WTC11 (cell line): ENCODE measurements around the gene LOXL1. TPM values are rescaled to one million over a fixed set of nuclear protein-coding genes. Genes with fewer than 3 reads are reported as not detected.

Source experiments
- ATAC-seq: fragments of 200-7000 bp; cut with Tn5 transposase; 2 replicates; pipeline ENCODE4 v1.10.0; 2021; ENCODE audit warnings: mild to moderate bottlenecking, moderate library complexity
- CTCF ChIA-PET: fragments of 300-600 bp; sonication (Branson Sonifier 250); formaldehyde crosslinking; loops from one replicate; lab custom pipeline; 2021; ENCODE audit warnings: antibody characterized with exemption; lab: Charles Lee
- POLR2A ChIA-PET: fragments of 350-600 bp; sonication (Branson Sonifier 250); formaldehyde crosslinking; loops from one replicate; lab custom pipeline; 2021; ENCODE audit warnings: antibody characterized with exemption; lab: Charles Lee
- DNase-seq: peaks from one replicate; pipeline ENCODE4 v3.0.0; 2021; ENCODE audit warnings: low spot score
- H3K27ac Mint-ChIP-seq: 2 replicates; pipeline ENCODE4 v1.8.0; 2021; ENCODE audit warnings: mixed read lengths
- H3K27me3 Mint-ChIP-seq: 2 replicates; pipeline ENCODE4 v1.8.0; 2021; ENCODE audit warnings: low read depth, mild to moderate bottlenecking, moderate library complexity, mixed read lengths
- H3K36me3 Mint-ChIP-seq: 2 replicates; pipeline ENCODE4 v1.8.0; 2021; ENCODE audit warnings: mixed read lengths
- H3K4me1 Mint-ChIP-seq: 2 replicates; pipeline ENCODE4 v1.8.0; 2022; ENCODE audit warnings: mixed read lengths
- H3K4me3 Mint-ChIP-seq: 2 replicates; pipeline ENCODE4 v1.8.0; 2021; ENCODE audit warnings: mild to moderate bottlenecking, moderate library complexity, mixed read lengths
- H3K9me3 Mint-ChIP-seq: 2 replicates; pipeline ENCODE4 v1.8.0; 2021; ENCODE audit warnings: mixed read lengths
- CREB1 ChIP-seq: sonication (generic); formaldehyde crosslinking; IDR thresholded peaks from 2 replicates; pipeline ENCODE4 v1.8.0; 2023; ENCODE audit warnings: mild to moderate bottlenecking, missing genetic modification reagents
- OVOL2 ChIP-seq: fragments of 250-450 bp; sonication (Bioruptor Pico); IDR thresholded peaks from 2 replicates; pipeline ENCODE4 v1.9.0; 2021; ENCODE audit warnings: mild to moderate bottlenecking, borderline replicate concordance
- SP1 ChIP-seq: sonication (generic); formaldehyde crosslinking; conservative IDR thresholded peaks from 2 replicates; pipeline ENCODE4 v1.8.1; 2022; ENCODE audit warnings: missing genetic modification reagents
- ZNF121 ChIP-seq: sonication (generic); formaldehyde crosslinking; IDR thresholded peaks from 2 replicates; pipeline ENCODE4 v1.8.0; 2023; ENCODE audit warnings: missing genetic modification reagents
- ZNF423 ChIP-seq: fragments of 250-450 bp; sonication (Bioruptor Pico); IDR thresholded peaks from 2 replicates; pipeline ENCODE4 v2.1.2; 2022; ENCODE audit warnings: mild to moderate bottlenecking, moderate library complexity
- total RNA-seq: library from RNA; stranded (reverse); gene quantifications from 3 replicates; pipeline ENCODE4 v1.2.3, GENCODE V29; 2021
- TF ChIP-seq, protein P1 (sequence below): sonication (generic); formaldehyde crosslinking; conservative IDR thresholded peaks from 2 replicates; pipeline ENCODE4 v1.8.1; 2022; ENCODE audit warnings: mild to moderate bottlenecking, missing genetic modification reagents
- TF ChIP-seq, protein P2 (sequence below): fragments of 250-450 bp; sonication (Bioruptor Pico); IDR thresholded peaks from 2 replicates; pipeline ENCODE4 v1.9.0; 2021; ENCODE audit warnings: moderate library complexity, mild to moderate bottlenecking, inconsistent platforms, borderline replicate concordance
- TF ChIP-seq, protein P3 (sequence below): sonication (generic); formaldehyde crosslinking; IDR thresholded peaks from 2 replicates; pipeline ENCODE4 v1.8.0; 2023; ENCODE audit warnings: missing genetic modification reagents, mild to moderate bottlenecking, borderline replicate concordance
- TF ChIP-seq, protein P4 (sequence below): sonication (generic); formaldehyde crosslinking; IDR thresholded peaks from 2 replicates; pipeline ENCODE4 v1.8.1; 2023; ENCODE audit warnings: mild to moderate bottlenecking, moderate library complexity, missing genetic modification reagents
- TF ChIP-seq, protein P5 (sequence below): sonication (generic); formaldehyde crosslinking; conservative IDR thresholded peaks from 2 replicates; pipeline ENCODE4 v1.8.1; 2023; ENCODE audit warnings: mild to moderate bottlenecking, low read depth, missing genetic modification reagents, moderate library complexity
- TF ChIP-seq, protein P6 (sequence below): sonication (generic); formaldehyde crosslinking; IDR thresholded peaks from 2 replicates; pipeline ENCODE4 v1.8.1; 2023; ENCODE audit warnings: mild to moderate bottlenecking, missing genetic modification reagents
- TF ChIP-seq, protein P7 (sequence below): fragments of 250-450 bp; sonication (Bioruptor Pico); IDR thresholded peaks from 2 replicates; pipeline ENCODE4 v1.9.0; 2021; ENCODE audit warnings: mild to moderate bottlenecking, borderline replicate concordance
- TF ChIP-seq, protein P8 (sequence below): fragments of 200-600 bp; IDR thresholded peaks from 2 replicates; pipeline ENCODE4 v1.8.0; 2022; ENCODE audit warnings: antibody characterized with exemption

Gene LOXL1
- total RNA-seq, 1 experiment from 2014 or later = 10.6 TPM

DNA sequence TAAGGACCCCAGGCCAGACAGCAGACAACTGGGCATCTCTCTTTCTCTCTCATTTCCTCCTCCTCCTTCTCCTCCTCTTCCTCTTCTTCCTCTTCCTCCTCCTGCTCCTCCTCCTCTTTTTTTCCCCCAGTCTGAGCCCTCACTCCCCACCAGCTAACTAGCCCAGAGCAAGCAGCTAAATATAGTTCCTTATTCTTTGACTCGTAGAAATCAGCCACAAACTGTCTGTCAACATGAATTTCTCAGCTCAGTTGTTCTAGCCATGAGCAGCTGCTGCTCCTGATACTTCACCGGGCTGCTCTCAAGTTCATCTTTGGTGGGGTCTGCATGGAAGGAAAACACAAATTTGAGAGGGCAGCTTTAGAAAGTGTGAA is 19.2 kb upstream of the LOXL1 start (continued):
- TF ChIP-seq, protein P1, sequence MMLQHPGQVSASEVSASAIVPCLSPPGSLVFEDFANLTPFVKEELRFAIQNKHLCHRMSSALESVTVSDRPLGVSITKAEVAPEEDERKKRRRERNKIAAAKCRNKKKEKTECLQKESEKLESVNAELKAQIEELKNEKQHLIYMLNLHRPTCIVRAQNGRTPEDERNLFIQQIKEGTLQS (CRISPR knock-in tag) = no peak
- TF ChIP-seq, protein P2, sequence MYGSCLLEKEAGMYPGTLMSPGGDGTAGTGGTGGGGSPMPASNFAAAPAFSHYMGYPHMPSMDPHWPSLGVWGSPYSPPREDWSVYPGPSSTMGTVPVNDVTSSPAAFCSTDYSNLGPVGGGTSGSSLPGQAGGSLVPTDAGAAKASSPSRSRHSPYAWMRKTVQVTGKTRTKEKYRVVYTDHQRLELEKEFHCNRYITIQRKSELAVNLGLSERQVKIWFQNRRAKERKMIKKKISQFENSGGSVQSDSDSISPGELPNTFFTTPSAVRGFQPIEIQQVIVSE (CRISPR knock-in tag) = no peak
- TF ChIP-seq, protein P3, sequence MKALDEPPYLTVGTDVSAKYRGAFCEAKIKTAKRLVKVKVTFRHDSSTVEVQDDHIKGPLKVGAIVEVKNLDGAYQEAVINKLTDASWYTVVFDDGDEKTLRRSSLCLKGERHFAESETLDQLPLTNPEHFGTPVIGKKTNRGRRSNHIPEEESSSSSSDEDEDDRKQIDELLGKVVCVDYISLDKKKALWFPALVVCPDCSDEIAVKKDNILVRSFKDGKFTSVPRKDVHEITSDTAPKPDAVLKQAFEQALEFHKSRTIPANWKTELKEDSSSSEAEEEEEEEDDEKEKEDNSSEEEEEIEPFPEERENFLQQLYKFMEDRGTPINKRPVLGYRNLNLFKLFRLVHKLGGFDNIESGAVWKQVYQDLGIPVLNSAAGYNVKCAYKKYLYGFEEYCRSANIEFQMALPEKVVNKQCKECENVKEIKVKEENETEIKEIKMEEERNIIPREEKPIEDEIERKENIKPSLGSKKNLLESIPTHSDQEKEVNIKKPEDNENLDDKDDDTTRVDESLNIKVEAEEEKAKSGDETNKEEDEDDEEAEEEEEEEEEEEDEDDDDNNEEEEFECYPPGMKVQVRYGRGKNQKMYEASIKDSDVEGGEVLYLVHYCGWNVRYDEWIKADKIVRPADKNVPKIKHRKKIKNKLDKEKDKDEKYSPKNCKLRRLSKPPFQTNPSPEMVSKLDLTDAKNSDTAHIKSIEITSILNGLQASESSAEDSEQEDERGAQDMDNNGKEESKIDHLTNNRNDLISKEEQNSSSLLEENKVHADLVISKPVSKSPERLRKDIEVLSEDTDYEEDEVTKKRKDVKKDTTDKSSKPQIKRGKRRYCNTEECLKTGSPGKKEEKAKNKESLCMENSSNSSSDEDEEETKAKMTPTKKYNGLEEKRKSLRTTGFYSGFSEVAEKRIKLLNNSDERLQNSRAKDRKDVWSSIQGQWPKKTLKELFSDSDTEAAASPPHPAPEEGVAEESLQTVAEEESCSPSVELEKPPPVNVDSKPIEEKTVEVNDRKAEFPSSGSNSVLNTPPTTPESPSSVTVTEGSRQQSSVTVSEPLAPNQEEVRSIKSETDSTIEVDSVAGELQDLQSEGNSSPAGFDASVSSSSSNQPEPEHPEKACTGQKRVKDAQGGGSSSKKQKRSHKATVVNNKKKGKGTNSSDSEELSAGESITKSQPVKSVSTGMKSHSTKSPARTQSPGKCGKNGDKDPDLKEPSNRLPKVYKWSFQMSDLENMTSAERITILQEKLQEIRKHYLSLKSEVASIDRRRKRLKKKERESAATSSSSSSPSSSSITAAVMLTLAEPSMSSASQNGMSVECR (CRISPR knock-in tag) = no peak

DNA sequence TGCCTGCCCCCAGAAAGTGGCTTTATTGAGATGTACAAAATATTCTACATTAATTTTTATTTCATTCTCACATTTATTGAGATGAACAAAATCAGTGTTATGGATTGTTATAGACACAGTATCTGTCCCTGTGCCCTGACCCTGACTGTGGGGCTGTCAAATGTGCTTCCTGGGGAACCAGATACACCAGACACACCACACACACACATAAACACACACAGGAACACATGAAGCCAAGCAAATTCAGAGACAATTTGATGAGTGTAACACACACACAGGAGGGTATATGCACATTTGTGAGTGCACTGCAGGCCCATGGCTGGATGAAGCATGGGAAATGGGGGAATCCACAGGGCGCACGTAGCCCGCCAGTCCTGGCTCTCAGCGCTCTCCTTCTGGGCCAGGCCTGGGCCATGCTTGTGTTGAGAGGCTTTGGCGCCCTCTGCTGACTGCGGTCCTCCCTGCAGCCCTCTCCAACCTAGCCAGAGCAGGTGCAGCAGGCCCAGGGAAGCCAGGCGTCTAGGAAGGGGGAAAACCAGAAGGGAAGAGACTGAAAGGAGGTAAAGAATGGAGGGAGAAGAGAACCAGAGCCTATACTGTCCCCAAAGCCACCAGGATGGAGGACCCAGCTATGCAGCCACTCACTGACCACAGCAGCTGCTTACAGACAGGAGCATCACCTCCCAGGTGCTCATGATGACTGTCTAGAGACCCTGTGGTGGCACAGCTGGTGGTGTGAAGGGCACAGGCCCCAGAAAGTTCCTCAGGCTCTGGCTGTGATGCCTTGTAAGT is 18.0 kb upstream of the LOXL1 start:
- Mint-ChIP-seq H3K27me3 (peaks cover 7% of the 10 kb centered on the region), H3K4me3 (no peak overlapping the region), H3K4me1 (peaks cover 5% of the 10 kb centered on the region), H3K36me3 (no peaks in the 10 kb centered on the region), H3K27ac (no peak overlapping the region), H3K9me3 (no peaks in the 10 kb centered on the region)
- ChIA-PET POLR2A (no interaction called here), CTCF (interaction anchor here (0.9 to 4.6 kb wide), 10 partner anchors 9 to 523 kb away, joined by 3 to 45 read pairs (median 5); partner anchors contain the start of genes PML and TBC1D21)
- TF ChIP-seq, protein P4, sequence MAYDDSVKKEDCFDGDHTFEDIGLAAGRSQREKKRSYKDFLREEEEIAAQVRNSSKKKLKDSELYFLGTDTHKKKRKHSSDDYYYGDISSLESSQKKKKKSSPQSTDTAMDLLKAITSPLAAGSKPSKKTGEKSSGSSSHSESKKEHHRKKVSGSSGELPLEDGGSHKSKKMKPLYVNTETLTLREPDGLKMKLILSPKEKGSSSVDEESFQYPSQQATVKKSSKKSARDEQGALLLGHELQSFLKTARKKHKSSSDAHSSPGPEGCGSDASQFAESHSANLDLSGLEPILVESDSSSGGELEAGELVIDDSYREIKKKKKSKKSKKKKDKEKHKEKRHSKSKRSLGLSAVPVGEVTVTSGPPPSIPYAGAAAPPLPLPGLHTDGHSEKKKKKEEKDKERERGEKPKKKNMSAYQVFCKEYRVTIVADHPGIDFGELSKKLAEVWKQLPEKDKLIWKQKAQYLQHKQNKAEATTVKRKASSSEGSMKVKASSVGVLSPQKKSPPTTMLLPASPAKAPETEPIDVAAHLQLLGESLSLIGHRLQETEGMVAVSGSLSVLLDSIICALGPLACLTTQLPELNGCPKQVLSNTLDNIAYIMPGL = peak; percentile 51; the same call in 1 of the 2 replicates
- TF ChIP-seq, protein P5, sequence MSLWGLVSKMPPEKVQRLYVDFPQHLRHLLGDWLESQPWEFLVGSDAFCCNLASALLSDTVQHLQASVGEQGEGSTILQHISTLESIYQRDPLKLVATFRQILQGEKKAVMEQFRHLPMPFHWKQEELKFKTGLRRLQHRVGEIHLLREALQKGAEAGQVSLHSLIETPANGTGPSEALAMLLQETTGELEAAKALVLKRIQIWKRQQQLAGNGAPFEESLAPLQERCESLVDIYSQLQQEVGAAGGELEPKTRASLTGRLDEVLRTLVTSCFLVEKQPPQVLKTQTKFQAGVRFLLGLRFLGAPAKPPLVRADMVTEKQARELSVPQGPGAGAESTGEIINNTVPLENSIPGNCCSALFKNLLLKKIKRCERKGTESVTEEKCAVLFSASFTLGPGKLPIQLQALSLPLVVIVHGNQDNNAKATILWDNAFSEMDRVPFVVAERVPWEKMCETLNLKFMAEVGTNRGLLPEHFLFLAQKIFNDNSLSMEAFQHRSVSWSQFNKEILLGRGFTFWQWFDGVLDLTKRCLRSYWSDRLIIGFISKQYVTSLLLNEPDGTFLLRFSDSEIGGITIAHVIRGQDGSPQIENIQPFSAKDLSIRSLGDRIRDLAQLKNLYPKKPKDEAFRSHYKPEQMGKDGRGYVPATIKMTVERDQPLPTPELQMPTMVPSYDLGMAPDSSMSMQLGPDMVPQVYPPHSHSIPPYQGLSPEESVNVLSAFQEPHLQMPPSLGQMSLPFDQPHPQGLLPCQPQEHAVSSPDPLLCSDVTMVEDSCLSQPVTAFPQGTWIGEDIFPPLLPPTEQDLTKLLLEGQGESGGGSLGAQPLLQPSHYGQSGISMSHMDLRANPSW (CRISPR knock-in tag) = no peak
- TF ChIP-seq, protein P6, sequence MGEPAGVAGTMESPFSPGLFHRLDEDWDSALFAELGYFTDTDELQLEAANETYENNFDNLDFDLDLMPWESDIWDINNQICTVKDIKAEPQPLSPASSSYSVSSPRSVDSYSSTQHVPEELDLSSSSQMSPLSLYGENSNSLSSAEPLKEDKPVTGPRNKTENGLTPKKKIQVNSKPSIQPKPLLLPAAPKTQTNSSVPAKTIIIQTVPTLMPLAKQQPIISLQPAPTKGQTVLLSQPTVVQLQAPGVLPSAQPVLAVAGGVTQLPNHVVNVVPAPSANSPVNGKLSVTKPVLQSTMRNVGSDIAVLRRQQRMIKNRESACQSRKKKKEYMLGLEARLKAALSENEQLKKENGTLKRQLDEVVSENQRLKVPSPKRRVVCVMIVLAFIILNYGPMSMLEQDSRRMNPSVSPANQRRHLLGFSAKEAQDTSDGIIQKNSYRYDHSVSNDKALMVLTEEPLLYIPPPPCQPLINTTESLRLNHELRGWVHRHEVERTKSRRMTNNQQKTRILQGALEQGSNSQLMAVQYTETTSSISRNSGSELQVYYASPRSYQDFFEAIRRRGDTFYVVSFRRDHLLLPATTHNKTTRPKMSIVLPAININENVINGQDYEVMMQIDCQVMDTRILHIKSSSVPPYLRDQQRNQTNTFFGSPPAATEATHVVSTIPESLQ (CRISPR knock-in tag) = no peak
- TF ChIP-seq, protein P7, sequence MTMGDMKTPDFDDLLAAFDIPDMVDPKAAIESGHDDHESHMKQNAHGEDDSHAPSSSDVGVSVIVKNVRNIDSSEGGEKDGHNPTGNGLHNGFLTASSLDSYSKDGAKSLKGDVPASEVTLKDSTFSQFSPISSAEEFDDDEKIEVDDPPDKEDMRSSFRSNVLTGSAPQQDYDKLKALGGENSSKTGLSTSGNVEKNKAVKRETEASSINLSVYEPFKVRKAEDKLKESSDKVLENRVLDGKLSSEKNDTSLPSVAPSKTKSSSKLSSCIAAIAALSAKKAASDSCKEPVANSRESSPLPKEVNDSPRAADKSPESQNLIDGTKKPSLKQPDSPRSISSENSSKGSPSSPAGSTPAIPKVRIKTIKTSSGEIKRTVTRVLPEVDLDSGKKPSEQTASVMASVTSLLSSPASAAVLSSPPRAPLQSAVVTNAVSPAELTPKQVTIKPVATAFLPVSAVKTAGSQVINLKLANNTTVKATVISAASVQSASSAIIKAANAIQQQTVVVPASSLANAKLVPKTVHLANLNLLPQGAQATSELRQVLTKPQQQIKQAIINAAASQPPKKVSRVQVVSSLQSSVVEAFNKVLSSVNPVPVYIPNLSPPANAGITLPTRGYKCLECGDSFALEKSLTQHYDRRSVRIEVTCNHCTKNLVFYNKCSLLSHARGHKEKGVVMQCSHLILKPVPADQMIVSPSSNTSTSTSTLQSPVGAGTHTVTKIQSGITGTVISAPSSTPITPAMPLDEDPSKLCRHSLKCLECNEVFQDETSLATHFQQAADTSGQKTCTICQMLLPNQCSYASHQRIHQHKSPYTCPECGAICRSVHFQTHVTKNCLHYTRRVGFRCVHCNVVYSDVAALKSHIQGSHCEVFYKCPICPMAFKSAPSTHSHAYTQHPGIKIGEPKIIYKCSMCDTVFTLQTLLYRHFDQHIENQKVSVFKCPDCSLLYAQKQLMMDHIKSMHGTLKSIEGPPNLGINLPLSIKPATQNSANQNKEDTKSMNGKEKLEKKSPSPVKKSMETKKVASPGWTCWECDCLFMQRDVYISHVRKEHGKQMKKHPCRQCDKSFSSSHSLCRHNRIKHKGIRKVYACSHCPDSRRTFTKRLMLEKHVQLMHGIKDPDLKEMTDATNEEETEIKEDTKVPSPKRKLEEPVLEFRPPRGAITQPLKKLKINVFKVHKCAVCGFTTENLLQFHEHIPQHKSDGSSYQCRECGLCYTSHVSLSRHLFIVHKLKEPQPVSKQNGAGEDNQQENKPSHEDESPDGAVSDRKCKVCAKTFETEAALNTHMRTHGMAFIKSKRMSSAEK (CRISPR knock-in tag) = no peak
- TF ChIP-seq ZNF121 (CRISPR knock-in tag) (peak; percentile 40; the same call in 1 of the 2 replicates), SP1 (CRISPR knock-in tag) (peak; percentile 38; the same call in 1 of the 2 replicates), CREB1 (CRISPR knock-in tag) (no peak), ZNF423 (CRISPR knock-in tag) (no peak), OVOL2 (no peak)
- TF ChIP-seq, protein P8, sequence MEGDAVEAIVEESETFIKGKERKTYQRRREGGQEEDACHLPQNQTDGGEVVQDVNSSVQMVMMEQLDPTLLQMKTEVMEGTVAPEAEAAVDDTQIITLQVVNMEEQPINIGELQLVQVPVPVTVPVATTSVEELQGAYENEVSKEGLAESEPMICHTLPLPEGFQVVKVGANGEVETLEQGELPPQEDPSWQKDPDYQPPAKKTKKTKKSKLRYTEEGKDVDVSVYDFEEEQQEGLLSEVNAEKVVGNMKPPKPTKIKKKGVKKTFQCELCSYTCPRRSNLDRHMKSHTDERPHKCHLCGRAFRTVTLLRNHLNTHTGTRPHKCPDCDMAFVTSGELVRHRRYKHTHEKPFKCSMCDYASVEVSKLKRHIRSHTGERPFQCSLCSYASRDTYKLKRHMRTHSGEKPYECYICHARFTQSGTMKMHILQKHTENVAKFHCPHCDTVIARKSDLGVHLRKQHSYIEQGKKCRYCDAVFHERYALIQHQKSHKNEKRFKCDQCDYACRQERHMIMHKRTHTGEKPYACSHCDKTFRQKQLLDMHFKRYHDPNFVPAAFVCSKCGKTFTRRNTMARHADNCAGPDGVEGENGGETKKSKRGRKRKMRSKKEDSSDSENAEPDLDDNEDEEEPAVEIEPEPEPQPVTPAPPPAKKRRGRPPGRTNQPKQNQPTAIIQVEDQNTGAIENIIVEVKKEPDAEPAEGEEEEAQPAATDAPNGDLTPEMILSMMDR = peak; percentile 86
- DNase-seq (peak; percentile 95), ATAC-seq (peak; percentile 99)
